DMS114 treated with DMSO at 0.1 percent for 48 hours (cell line): ENCODE results near the gene PAX5.
"Not testable (repeated sequence)": the region's sequence is repeated elsewhere in the genome, so short reads cannot be mapped to it uniquely, and the experiment has no call there.

Experiments used
- DNase-seq: peaks from one replicate; lab custom pipeline; 2025; ENCODE audit not compliant: unreplicated experiment; lab: John Stamatoyannopoulos, UW

Gene PAX5

DNA sequence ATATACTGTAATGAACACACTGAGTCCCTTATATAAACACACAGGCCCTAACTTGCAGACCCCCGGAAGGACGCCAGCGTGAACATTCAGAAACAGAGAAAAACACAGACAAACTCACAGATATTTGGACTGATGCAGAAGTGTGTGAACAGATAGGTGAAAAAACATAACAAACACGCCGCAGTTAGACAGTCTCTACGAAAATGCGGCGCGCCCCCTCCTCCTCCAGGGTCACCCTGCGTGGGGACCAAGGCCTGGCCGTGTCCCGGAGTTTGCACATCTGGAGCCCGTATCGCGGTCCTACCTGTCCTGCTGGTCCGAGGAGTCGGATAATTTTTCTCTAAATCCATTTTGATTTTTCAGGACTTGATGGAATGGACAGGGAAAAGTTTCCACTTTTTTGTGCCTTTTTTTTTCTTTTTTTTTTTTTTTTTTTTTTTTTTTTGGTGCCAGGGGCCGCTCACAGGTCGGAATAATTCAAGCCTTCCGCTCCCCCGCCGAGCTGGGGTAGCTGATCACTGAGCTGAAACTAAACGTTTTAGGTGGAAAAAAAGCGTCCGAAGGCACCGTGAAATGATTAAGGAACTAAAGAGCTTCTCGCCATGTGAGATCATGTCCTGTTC lies at the start of gene PAX5:
Gene PAX5, minus strand, starts transcription at position 587 of the 623 bp plus-strand sequence. Its CDS starts 237 bp downstream, at position 350.
- DNase-seq = no peak

GRCh38 chr9:37083654-37084053 lies 49.6 kb upstream of the PAX5 start:
- no peak for DNase-seq

DNA sequence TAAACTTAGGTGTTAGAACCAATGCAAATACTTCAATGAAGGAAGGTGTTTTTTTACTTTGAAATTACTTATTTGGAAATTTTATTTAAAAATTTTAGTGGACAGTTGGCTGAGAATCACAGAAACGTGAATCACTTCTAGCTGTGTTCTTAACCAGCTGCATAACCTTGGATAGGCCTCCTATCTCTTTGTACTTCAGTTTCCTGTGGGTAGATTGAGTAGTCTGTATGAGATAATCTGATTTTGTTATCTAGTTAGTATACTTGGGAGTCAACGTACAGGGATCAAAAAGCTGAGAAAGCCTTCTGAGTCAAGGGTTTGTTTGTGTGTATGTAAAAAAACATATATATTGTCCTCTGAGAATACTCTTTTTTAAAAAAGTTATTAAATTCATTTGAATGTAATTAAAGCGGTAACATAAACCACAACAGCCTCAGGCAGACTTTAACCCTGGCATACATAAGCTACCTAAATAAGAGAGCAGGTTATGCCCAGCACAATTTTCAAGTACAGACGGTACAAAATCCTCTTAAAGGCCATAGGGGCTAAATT lies 48.2 kb upstream of the PAX5 start:
- DNase-seq = no peak

DNA sequence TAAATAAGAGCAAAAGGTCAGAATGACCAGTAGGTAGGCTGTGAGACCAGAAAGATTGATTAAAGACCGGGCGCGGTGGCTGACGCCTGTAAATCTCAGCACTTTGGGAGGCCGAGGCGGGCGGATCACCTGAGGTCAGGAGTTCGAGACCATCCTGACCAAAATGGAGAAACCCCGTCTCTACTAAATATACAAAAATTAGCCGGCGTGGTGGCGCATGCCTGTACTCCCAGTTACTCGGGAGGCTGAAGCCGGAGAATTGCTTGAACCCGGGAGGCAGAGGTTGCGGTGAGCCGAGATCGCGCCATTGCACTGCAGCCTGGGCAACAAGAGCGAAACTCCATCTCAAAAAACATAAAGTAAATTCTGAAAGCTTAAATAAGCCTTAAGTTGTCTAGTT lies 47.4 kb upstream of the PAX5 start:
- not testable (repeated sequence) for DNase-seq

DNA sequence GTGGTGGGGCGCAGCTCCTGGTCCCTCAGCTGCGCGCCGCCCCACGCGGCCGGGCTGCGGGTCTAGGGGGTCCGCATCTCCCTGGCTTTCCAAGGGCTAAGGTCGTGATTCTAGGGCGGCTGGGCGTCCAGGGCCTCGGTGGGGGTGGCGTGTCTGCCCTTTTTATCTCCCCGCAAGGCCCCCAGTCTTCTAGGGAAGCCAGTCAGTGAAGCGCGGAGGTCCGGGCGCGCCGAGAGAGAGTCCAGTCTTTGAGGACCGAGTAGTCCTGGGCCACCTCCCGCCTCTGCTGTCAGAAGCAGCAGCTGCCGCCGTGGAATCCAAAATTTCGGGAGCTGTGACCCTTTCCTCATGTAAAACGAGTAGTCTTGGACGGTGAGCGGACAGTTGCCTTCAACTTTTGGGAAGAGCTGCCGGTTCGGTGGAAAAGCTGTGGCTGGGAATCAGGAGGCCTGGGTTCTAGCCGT lies 46.1 kb upstream of the PAX5 start:
- DNase-seq = not testable (repeated sequence)

- DNase-seq = peak; percentile 93
Measured at GRCh38 chr9:37079370-37080164, 45.5 kb upstream of the PAX5 start.

DNA sequence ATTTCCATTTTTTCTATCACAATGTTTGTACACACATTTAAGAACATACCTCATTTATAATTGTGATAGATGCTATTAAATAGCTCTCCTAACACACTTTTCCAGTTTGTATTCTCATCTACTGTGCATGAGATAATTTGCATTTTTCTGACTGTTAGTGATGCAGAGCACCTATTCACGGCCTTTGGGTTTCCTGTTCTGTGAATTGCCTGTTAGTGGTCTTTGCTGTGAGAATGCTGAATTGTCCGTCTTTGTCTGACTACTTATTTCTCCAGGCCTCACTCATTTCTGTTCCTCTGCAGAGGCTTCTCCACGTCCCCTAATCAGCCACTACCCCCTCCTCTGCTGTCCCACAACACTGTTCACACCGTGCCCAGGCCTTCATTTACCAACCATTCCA lies 40.7 kb upstream of the PAX5 start:
- DNase-seq = not testable (repeated sequence)

- DNase-seq = no peak
Measured at GRCh38 chr9:37066139-37066725, 32.2 kb upstream of the PAX5 start.

- DNase-seq = no peak
Measured at GRCh38 chr9:37062336-37062735, 28.3 kb upstream of the PAX5 start.

DNA sequence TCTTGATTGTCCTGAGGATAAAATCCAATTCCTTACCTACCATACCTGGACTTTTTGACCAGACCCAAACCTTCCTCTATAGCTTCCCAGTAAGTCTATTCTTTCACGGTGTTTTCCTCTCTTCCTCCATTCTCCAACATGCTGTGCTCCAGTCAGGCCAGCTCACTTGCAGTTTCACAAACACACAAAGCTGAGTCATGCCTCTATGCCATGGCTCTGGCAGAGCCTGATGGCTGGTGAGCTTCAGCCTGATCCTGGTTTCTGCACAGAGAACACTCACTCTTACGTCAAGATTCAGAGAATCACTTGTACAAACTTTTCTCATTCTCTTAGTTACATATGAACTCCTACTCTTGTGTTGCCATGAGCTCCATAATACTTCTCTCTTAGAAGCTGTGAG lies 27.7 kb upstream of the PAX5 start:
- DNase-seq = no peak

GRCh38 chr9:37060833-37061232 lies 26.8 kb upstream of the PAX5 start:
- no peak for DNase-seq

- no peak for DNase-seq
Measured at GRCh38 chr9:37056046-37056920, 22.2 kb upstream of the PAX5 start.

DNA sequence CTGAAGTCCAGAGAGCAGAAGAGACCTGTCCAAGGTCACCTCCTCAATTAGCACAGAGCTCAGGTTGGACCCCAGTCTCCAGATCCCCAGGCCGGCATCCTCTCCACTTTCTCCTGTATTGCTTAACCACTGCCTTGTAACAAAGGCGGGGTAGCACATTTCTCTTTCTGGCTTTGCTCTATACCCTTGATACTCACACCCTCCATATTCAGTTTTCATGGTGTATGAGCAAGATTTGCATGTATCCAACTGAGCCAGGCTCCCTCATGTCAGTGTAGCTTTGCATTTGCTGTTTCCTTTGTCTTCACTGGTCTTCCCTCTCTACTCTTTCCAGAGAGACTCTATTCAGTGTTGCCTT lies 20.3 kb upstream of the PAX5 start:
- DNase-seq = not testable (repeated sequence)

DNA sequence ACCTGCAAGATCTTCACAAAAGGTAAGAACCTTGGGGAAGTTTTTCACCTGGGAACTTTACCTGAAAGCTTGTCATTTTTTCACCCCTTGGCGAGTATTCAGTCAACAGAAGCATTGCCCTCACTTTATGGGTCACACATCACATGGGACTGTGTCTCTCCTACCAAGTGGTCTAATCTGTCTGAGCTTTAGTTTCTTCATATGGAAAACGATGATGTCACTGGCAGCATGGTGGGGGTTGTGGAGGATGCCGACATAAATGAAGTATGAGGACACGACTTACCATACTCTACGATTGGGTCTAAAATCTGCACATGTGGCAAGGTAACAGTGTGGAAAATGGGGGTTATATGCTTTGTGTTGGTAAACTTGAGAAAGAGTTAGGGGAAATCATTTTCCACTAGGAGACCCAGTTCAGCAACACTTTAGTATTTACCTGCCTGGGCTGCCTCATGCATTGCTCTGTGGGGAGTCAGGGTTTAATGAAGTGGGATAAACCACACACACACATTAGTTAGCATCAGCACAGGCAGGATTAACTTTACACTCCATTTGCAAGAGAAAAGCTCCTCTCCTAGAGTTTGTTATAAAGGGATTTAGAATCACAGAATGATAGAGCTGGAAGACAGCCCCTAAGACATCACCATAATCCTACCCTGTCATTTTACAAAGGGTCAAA lies 19.8 kb upstream of the PAX5 start:
- no peak for DNase-seq

GRCh38 chr9:37046683-37047082 lies 12.6 kb upstream of the PAX5 start:
- no peak for DNase-seq

DNA sequence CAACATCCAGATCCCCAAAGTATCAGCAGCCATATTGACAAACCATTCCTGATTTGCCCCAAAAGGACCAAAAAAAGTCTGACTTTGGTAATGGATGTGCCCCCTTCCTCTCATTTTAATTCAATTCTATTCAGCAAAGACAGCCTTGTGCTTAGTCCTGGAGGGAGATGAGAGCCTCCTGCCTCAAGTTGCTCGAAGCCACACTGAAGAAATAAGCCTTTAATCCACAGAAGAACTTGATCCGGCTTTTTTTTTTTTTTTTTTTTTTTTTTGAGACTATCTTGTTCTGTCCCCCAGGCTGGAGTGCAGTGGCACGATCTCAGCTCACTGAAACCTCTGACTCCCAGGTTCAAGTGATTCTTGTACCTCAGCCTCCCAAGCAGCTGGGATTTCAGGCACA lies 8.4 kb upstream of the PAX5 start:
- DNase-seq = no peak

- no peak for DNase-seq
Measured at GRCh38 chr9:37040508-37041127, 6.5 kb upstream of the PAX5 start.

DNA sequence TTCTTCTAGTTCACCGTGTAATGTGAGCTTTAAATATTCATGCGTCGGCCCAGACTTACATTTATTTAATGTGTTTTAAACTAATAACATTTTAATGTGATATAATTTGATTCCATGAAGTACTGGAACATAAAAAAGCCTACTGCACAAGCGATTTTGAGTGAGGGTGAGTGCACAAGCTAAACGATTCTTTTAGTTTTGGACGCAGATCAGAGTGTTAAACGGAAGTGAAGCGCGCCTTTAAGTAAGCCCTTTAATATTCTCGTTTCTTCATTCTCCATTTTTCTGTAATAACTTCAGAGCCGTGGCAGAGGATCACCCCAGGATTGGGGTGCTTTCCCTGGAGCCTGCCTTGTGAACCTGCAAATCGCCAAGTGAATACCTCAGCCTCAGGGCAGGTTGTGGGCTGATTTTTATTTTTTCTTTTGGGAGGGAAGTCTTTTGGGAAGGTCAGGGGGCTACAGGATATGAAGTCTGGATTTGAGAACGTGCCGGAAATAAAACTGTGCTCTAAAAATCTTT lies 4.9 kb upstream of the PAX5 start:
- DNase-seq = no peak

GRCh38 chr9:37038302-37038942 lies 4.4 kb upstream of the PAX5 start:
- DNase-seq = no peak
